Stimulated activated effector memory CD8-positive, alpha-beta T cell treated with anti-CD3 and anti-CD28 coated beads, Interleukin-12 subunit alpha, Interleukin-12 subunit beta, amount 100 ng/mL, for 72 hours (primary cell): ENCODE measurements around the gene TIMM10.

Experiments used
- ATAC-seq: fragments of 150-1000 bp; cut with Tn5 transposase; 2 replicates; pipeline ENCODE4 v1.10.0; 2021
- DNase-seq, 2 donors: peaks; one replicate each; pipeline ENCODE4 v3.0.0; 2021 to 2022; ENCODE audit warnings: low spot score in 2 of 2
- H3K27ac Mint-ChIP-seq: one replicate; pipeline ENCODE4 v1.8.0; 2022; ENCODE audit warnings: mild to moderate bottlenecking, mixed read lengths
- H3K36me3 Mint-ChIP-seq: one replicate; pipeline ENCODE4 v1.8.0; 2022; ENCODE audit warnings: mild to moderate bottlenecking, mixed read lengths
- H3K4me1 Mint-ChIP-seq: one replicate; pipeline ENCODE4 v1.8.0; 2022; ENCODE audit warnings: mixed read lengths
- H3K4me3 Mint-ChIP-seq: one replicate; pipeline ENCODE4 v1.8.0; 2022; ENCODE audit warnings: mild to moderate bottlenecking, mixed read lengths
- H3K9me3 Mint-ChIP-seq: one replicate; pipeline ENCODE4 v1.8.0; 2022; ENCODE audit warnings: mixed read lengths

Gene TIMM10

GRCh38 chr11:57530596-57531507, at the start of gene TIMM10:
TSS of gene TIMM10 (minus strand) at chr11:57530754. CDS start at chr11:57530189, 565 bp downstream.
- peaks cover 31% of the 10 kb centered on the region for H3K36me3 Mint-ChIP-seq
- peak within 1 kb of the TSS; percentile 99 for H3K4me3 Mint-ChIP-seq
- H3K4me1 Mint-ChIP-seq, result peaks cover 34% of the 10 kb centered on the region
- DNase-seq (peak; percentile 75 to 93), ATAC-seq (peak; percentile 99)
- H3K9me3 Mint-ChIP-seq, result no peaks in the 10 kb centered on the region
- peak within 1 kb of the TSS; percentile 96 for H3K27ac Mint-ChIP-seq

- DNase-seq, result no peak
- ATAC-seq, result no peak
- Mint-ChIP-seq H3K36me3 (no peaks in the 10 kb centered on the region), H3K27ac (no peak overlapping the region), H3K9me3 (no peaks in the 10 kb centered on the region), H3K4me1 (no peaks in the 10 kb centered on the region), H3K4me3 (no peak overlapping the region)
These were observed 43.5 kb upstream of the TIMM10 start for GRCh38 chr11:57574061-57574460.

GRCh38 chr11:57571606-57572005, 41.1 kb upstream of the TIMM10 start:
- Mint-ChIP-seq H3K4me3 (no peak overlapping the region), H3K36me3 (peaks cover 12% of the 10 kb centered on the region), H3K9me3 (no peaks in the 10 kb centered on the region), H3K27ac (no peak overlapping the region), H3K4me1 (peaks cover 16% of the 10 kb centered on the region)
- ATAC-seq (no peak), DNase-seq (no peak)

GRCh38 chr11:57568330-57568766, 37.8 kb upstream of the TIMM10 start:
- peak overlapping the region; percentile 96 for H3K27ac Mint-ChIP-seq
- peak overlapping the region; percentile 95 for H3K4me3 Mint-ChIP-seq
- no peaks in the 10 kb centered on the region for H3K9me3 Mint-ChIP-seq
- peak; percentile 92 to 95 for DNase-seq
- no peak for ATAC-seq
- H3K36me3 Mint-ChIP-seq, result peaks cover 29% of the 10 kb centered on the region
- peaks cover 44% of the 10 kb centered on the region for H3K4me1 Mint-ChIP-seq

- ATAC-seq, result peak; percentile 86
- peak within 1 kb of the TSS; percentile 96 for H3K27ac Mint-ChIP-seq
- H3K9me3 Mint-ChIP-seq, result no peaks in the 10 kb centered on the region
- peaks cover 51% of the 10 kb centered on the region for H3K4me1 Mint-ChIP-seq
- peaks cover 36% of the 10 kb centered on the region for H3K36me3 Mint-ChIP-seq
- peak; percentile 54 to 86 for DNase-seq
- H3K4me3 Mint-ChIP-seq, result peak within 1 kb of the TSS; percentile 95
These were observed 37.2 kb upstream of the TIMM10 start, which contains the start of gene UBE2L6 for GRCh38 chr11:57567515-57568329. TSS of gene UBE2L6 (minus strand) at chr11:57567672. CDS start at chr11:57567611, 61 bp downstream.

GRCh38 chr11:57566905-57567514, 36.5 kb upstream of the TIMM10 start:
- H3K36me3 Mint-ChIP-seq, result peaks cover 38% of the 10 kb centered on the region
- peaks cover 58% of the 10 kb centered on the region for H3K4me1 Mint-ChIP-seq
- H3K9me3 Mint-ChIP-seq, result no peaks in the 10 kb centered on the region
- H3K4me3 Mint-ChIP-seq, result peak overlapping the region; percentile 95
- DNase-seq, result no peak
- peak overlapping the region; percentile 96 for H3K27ac Mint-ChIP-seq
- ATAC-seq, result peak; percentile 1

- Mint-ChIP-seq H3K4me1 (peaks cover 65% of the 10 kb centered on the region), H3K4me3 (peak overlapping the region; percentile 95), H3K9me3 (no peaks in the 10 kb centered on the region), H3K36me3 (peaks cover 38% of the 10 kb centered on the region), H3K27ac (peak overlapping the region; percentile 96)
- ATAC-seq (peak; percentile 53), DNase-seq (peak in 1 of 2 donors; percentile 58)
These were observed 35.7 kb upstream of the TIMM10 start for GRCh38 chr11:57566005-57566904.

- H3K4me3 Mint-ChIP-seq, result no peak overlapping the region
- H3K9me3 Mint-ChIP-seq, result no peaks in the 10 kb centered on the region
- DNase-seq, result no peak
- peaks cover 66% of the 10 kb centered on the region for H3K36me3 Mint-ChIP-seq
- H3K4me1 Mint-ChIP-seq, result peaks cover 61% of the 10 kb centered on the region
- H3K27ac Mint-ChIP-seq, result peak overlapping the region; percentile 96
- ATAC-seq, result no peak
These were observed 32.0 kb upstream of the TIMM10 start for GRCh38 chr11:57562596-57562995.

GRCh38 chr11:57560146-57560545, 29.6 kb upstream of the TIMM10 start:
- H3K27ac Mint-ChIP-seq, result no peak overlapping the region
- peaks cover 42% of the 10 kb centered on the region for H3K4me1 Mint-ChIP-seq

GRCh38 chr11:57556041-57556440, 25.5 kb upstream of the TIMM10 start:
- H3K36me3 Mint-ChIP-seq, result peaks cover 100% of the 10 kb centered on the region
- H3K4me3 Mint-ChIP-seq, result no peak overlapping the region
- H3K4me1 Mint-ChIP-seq, result peaks cover 5% of the 10 kb centered on the region
- ATAC-seq (no peak), DNase-seq (no peak)
- no peaks in the 10 kb centered on the region for H3K9me3 Mint-ChIP-seq
- H3K27ac Mint-ChIP-seq, result peak overlapping the region; percentile 26

More at GRCh38 chr11:57560146-57560545, 29.6 kb upstream of the TIMM10 start:
- no peak overlapping the region for H3K4me3 Mint-ChIP-seq
- H3K36me3 Mint-ChIP-seq, result peaks cover 85% of the 10 kb centered on the region
- ATAC-seq, result no peak
- no peaks in the 10 kb centered on the region for H3K9me3 Mint-ChIP-seq
- no peak for DNase-seq

GRCh38 chr11:57555393-57555792, 24.8 kb upstream of the TIMM10 start:
- Mint-ChIP-seq H3K4me1 (no peaks in the 10 kb centered on the region), H3K4me3 (no peak overlapping the region), H3K27ac (peak overlapping the region; percentile 80), H3K36me3 (peaks cover 100% of the 10 kb centered on the region), H3K9me3 (no peaks in the 10 kb centered on the region)
- ATAC-seq, result no peak
- no peak for DNase-seq

GRCh38 chr11:57552479-57552878, 21.9 kb upstream of the TIMM10 start:
- H3K27ac Mint-ChIP-seq, result peak overlapping the region; percentile 37

GRCh38 chr11:57551941-57552340, 21.4 kb upstream of the TIMM10 start:
- Mint-ChIP-seq H3K27ac (peak overlapping the region; percentile 26), H3K9me3 (no peaks in the 10 kb centered on the region), H3K36me3 (peaks cover 100% of the 10 kb centered on the region), H3K4me1 (peaks cover 19% of the 10 kb centered on the region), H3K4me3 (no peak overlapping the region)
- ATAC-seq (no peak), DNase-seq (no peak)

More at GRCh38 chr11:57552479-57552878, 21.9 kb upstream of the TIMM10 start:
- H3K36me3 Mint-ChIP-seq, result peaks cover 100% of the 10 kb centered on the region
- H3K4me3 Mint-ChIP-seq, result no peak overlapping the region
- H3K9me3 Mint-ChIP-seq, result no peaks in the 10 kb centered on the region
- peaks cover 14% of the 10 kb centered on the region for H3K4me1 Mint-ChIP-seq
- ATAC-seq, result no peak
- no peak for DNase-seq

GRCh38 chr11:57549983-57550382, 19.4 kb upstream of the TIMM10 start:
- DNase-seq (no peak), ATAC-seq (no peak)
- no peaks in the 10 kb centered on the region for H3K9me3 Mint-ChIP-seq
- H3K4me1 Mint-ChIP-seq, result peaks cover 21% of the 10 kb centered on the region
- H3K36me3 Mint-ChIP-seq, result peaks cover 86% of the 10 kb centered on the region
- H3K27ac Mint-ChIP-seq, result peak overlapping the region; percentile 16
- no peak overlapping the region for H3K4me3 Mint-ChIP-seq
